NCI-H1417 treated with DMSO at 0.1 percent for 48 hours (cell line): Measurements from ENCODE around the gene RHOBTB3.
"Not testable (repeated sequence)": the region's sequence is repeated elsewhere in the genome, so short reads cannot be mapped to it uniquely, and the experiment has no call there.

ENCODE experiments used
- DNase-seq: peaks from one replicate; lab custom pipeline; 2025; lab: John Stamatoyannopoulos, UW

Gene RHOBTB3

GRCh38 chr5:95713246-95713645 is 17.9 kb upstream of the RHOBTB3 start:
- not testable (repeated sequence) for DNase-seq

GRCh38 chr5:95713960-95714710 is 17.0 kb upstream of the RHOBTB3 start:
- DNase-seq, result no peak

- DNase-seq, result no peak
These were observed 15.2 kb upstream of the RHOBTB3 start for GRCh38 chr5:95715799-95716461.

GRCh38 chr5:95717439-95717838 is 13.7 kb upstream of the RHOBTB3 start:
- no peak for DNase-seq

GRCh38 chr5:95718203-95718602 is 12.9 kb upstream of the RHOBTB3 start:
- no peak for DNase-seq

- DNase-seq, result no peak
These were observed 12.4 kb upstream of the RHOBTB3 start for GRCh38 chr5:95718738-95719137.

GRCh38 chr5:95720094-95720786 is 10.9 kb upstream of the RHOBTB3 start:
- DNase-seq, result no peak

GRCh38 chr5:95721582-95722295 is 9.4 kb upstream of the RHOBTB3 start:
- no peak for DNase-seq

- DNase-seq, result no peak
These were observed 7.3 kb upstream of the RHOBTB3 start for GRCh38 chr5:95723632-95724369.

- DNase-seq, result no peak
These were observed 5.9 kb upstream of the RHOBTB3 start for GRCh38 chr5:95725071-95725820.

GRCh38 chr5:95725937-95726810 is 5.0 kb upstream of the RHOBTB3 start:
- DNase-seq, result no peak

GRCh38 chr5:95726811-95727763 is 4.0 kb upstream of the RHOBTB3 start:
- no peak for DNase-seq

- no peak for DNase-seq
These were observed 3.4 kb upstream of the RHOBTB3 start for GRCh38 chr5:95727764-95728191.

- no peak for DNase-seq
These were observed 2.5 kb upstream of the RHOBTB3 start for GRCh38 chr5:95728494-95729114.

GRCh38 chr5:95729115-95730010 is 1.8 kb upstream of the RHOBTB3 start:
- DNase-seq, result no peak

- DNase-seq, result no peak
These were observed 980 bp upstream of the RHOBTB3 start for GRCh38 chr5:95730011-95730700.
